Measurements from ENCODE around the gene ACSS1. TPM values are rescaled to one million over a fixed set of nuclear protein-coding genes. Genes with fewer than 3 reads are reported as not detected.

The ACSS1 gene
- total and polyA plus RNA-seq, 2 of the 8 experiments (the other 6 are each of a cell fraction or from before 2014, with no cell fraction given): 2.6 to 3.4 TPM

GRCh38 chr20:24998121-24998520, 59.8 kb downstream of the ACSS1 start:
- Histone ChIP-seq H3K79me1 (ENCODE audit: low read depth, low read length) (no peaks in the 10 kb centered on the region), H4K20me1 (replicated peaks in 1 of 2; ENCODE audit: control insufficient read depth in 1 of 2, insufficient read depth in 2 of 2, low read length in 2 of 2) (no peaks in the 10 kb centered on the region), H3K9me3 (ENCODE audit: insufficient read depth in 2 of 2, low read depth in 1 of 2, low read length in 1 of 2) (no peaks in the 10 kb centered on the region), H4K5ac (ENCODE audit: insufficient read length, low read depth, low read length) (no peak overlapping the region), H2BK120ac (replicated peaks; ENCODE audit: low read depth, low read length) (no peak overlapping the region), H3K23me2 (ENCODE audit: low read depth, low read length) (no peaks in the 10 kb centered on the region), H3K9ac (replicated peaks in 1 of 4; ENCODE audit: extremely low read depth in 1 of 4, low read depth in 3 of 4, low read length in 3 of 4) (no peak overlapping the region), H2BK20ac (ENCODE audit: low read length) (no peak overlapping the region), H3K4me3 (ENCODE audit: extremely low read depth in 1 of 4, insufficient read depth in 2 of 4, low read depth in 3 of 4, low read length in 4 of 4) (no peak overlapping the region), H3K79me2 (ENCODE audit: control insufficient read depth in 1 of 2, insufficient read depth in 2 of 2, low read length in 2 of 2) (no peaks in the 10 kb centered on the region), H2AFZ (ENCODE audit: low read length) (no peak overlapping the region), H3K4ac (replicated peaks; ENCODE audit: insufficient read length, low read depth, low read length) (no peak overlapping the region), H3K36me3 (ENCODE audit: control insufficient read depth in 2 of 4, insufficient read depth in 4 of 4, low read length in 3 of 4) (no peaks in the 10 kb centered on the region), H2AK5ac (ENCODE audit: low read depth, low read length) (no peak overlapping the region), H2BK12ac (ENCODE audit: low read depth, low read length) (no peak overlapping the region), H4K8ac (ENCODE audit: extremely low read depth, insufficient read depth, low read length) (no peak overlapping the region), H3K27ac (ENCODE audit: low read depth, low read length) (no peak overlapping the region), H3K14ac (ENCODE audit: insufficient read length) (no peak overlapping the region), H3K56ac (replicated peaks; ENCODE audit: insufficient read length, low read depth, low read length) (no peak overlapping the region), H3K4me2 (ENCODE audit: insufficient read depth in 1 of 2, low read depth in 2 of 2, low read length in 2 of 2) (no peak overlapping the region), H3K23ac (ENCODE audit: insufficient read length) (no peak overlapping the region), H3K18ac (ENCODE audit: extremely low read depth, low read length) (no peak overlapping the region), H2BK15ac (ENCODE audit: low read length) (no peak overlapping the region), H3K4me1 (replicated peaks in 1 of 4; ENCODE audit: control insufficient read depth in 3 of 4, insufficient read depth in 4 of 4, low read length in 3 of 4) (no peaks in the 10 kb centered on the region), H4K91ac (replicated peaks; ENCODE audit: insufficient read length, low read length) (no peak overlapping the region), H2BK5ac (ENCODE audit: low read depth, low read length) (no peak overlapping the region), H3K27me3 (replicated peaks in 1 of 4; ENCODE audit: control insufficient read depth in 3 of 4, extremely low read depth in 1 of 4, insufficient read depth in 3 of 4, low read length in 3 of 4) (peaks cover 0 to 2% (median 0%) of the 10 kb centered on the region in 4 experiments; a peak in 2 of 7 replicates)
- FAIRE-seq (no peak), DNase-seq (ENCODE audit: low read depth in 1 of 2, low spot score in 2 of 2) (peak in 1 of 2 experiments; percentile 17)
- CTCF ChIA-PET (ENCODE audit: partially characterized antibody): interaction anchor here (0.7 to 2.6 kb wide), 7 partner anchors 11 to 181 kb away, joined by 3 to 15 read pairs (median 4); no protein-coding TSS in a partner anchor
- WGBS, 2 experiments (ENCODE audit: extremely low coverage in 1 of 2, insufficient coverage in 1 of 2, insufficient read length in 1 of 2, insufficient replicate concordance in 2 of 2, low coverage in 1 of 2, low lambda C conversion rate in 2 of 2, missing lambda C conversion rate in 1 of 2): 82% methylated on average over 3 of the region's 3 CpGs; no CpG with 5 or more reads in 1 of the 2 experiments
- TF ChIP-seq SIX5 (IDR thresholded peaks at IDR 0.05; ENCODE audit: low read depth, low read length): no peak
- no peak for TF ChIP-seq HDAC6 (IDR thresholded peaks at IDR 0.05; ENCODE audit: low read depth, low read length)
- TF ChIP-seq SUZ12 (IDR thresholded peaks at IDR 0.05; ENCODE audit: low read length): no peak
- no peak for TF ChIP-seq CTBP2 (IDR thresholded peaks at IDR 0.05; ENCODE audit: borderline replicate concordance, insufficient read depth, insufficient read length, low read length)
- TF ChIP-seq FOSL1 (IDR thresholded peaks at IDR 0.05; ENCODE audit: insufficient read depth, low read depth, low read length): no peak
- no peak for TF ChIP-seq BCL11A (IDR thresholded peaks at IDR 0.05; ENCODE audit: low read depth in 2 of 2, low read length in 2 of 2)
- TF ChIP-seq RFX5 (IDR thresholded peaks at IDR 0.05; ENCODE audit: borderline replicate concordance, low read depth, low read length): no peak
- POLR2A ChIA-PET (ENCODE audit: partially characterized antibody): no interaction called here
